Hepatocyte (in vitro differentiated cells): Measurements from ENCODE around the gene EMX1. TPM values are rescaled to one million over a fixed set of nuclear protein-coding genes. Genes with fewer than 3 reads are reported as not detected.

Experiments
- DNase-seq: peaks from one replicate; pipeline ENCODE4 v3.0.0-alpha.2; 2016; ENCODE audit warnings: low spot score
- H2AFZ ChIP-seq: fragments of 200-600 bp; sonication (generic); 2 replicates; pipeline ENCODE4 v1.6.0; 2016; ENCODE audit warnings: antibody characterized with exemption, mild to moderate bottlenecking
- H3K27ac ChIP-seq: fragments of 200-600 bp; sonication (generic); 2 replicates; pipeline ENCODE4 v1.5.1; 2016; ENCODE audit warnings: mild to moderate bottlenecking
- H3K27me3 ChIP-seq: fragments of 200-600 bp; sonication (generic); 2 replicates; pipeline ENCODE4 v1.6.1; 2016
- H3K36me3 ChIP-seq: fragments of 200-600 bp; sonication (generic); replicated peaks from 2 replicates; pipeline ENCODE4 v1.5.1; 2016; ENCODE audit warnings: low read depth; ENCODE audit not compliant: insufficient read depth
- H3K4me1 ChIP-seq: fragments of 200-600 bp; sonication (generic); 2 replicates; pipeline ENCODE4 v1.5.1; 2016; ENCODE audit warnings: mild to moderate bottlenecking, moderate library complexity; ENCODE audit not compliant: insufficient read depth
- H3K4me2 ChIP-seq: fragments of 200-600 bp; sonication (generic); 2 replicates; pipeline ENCODE4 v1.6.0; 2016
- H3K4me3 ChIP-seq: fragments of 200-600 bp; sonication (generic); 2 replicates; pipeline ENCODE4 v1.5.1; 2016; ENCODE audit warnings: mild to moderate bottlenecking
- H3K79me2 ChIP-seq: fragments of 200-600 bp; sonication (generic); 2 replicates; pipeline ENCODE4 v1.6.0; 2017; ENCODE audit warnings: mild to moderate bottlenecking
- H3K9me2 ChIP-seq: fragments of 200-600 bp; sonication (generic); replicated peaks from 2 replicates; pipeline ENCODE4 v1.6.0; 2017; ENCODE audit warnings: mild to moderate bottlenecking; ENCODE audit not compliant: insufficient read depth
- H3K9me3 ChIP-seq: fragments of 200-600 bp; sonication (generic); 2 replicates; pipeline ENCODE4 v1.5.1; 2016; ENCODE audit warnings: low read depth, mild to moderate bottlenecking
- H4K20me1 ChIP-seq: fragments of 200-600 bp; sonication (generic); 2 replicates; pipeline ENCODE4 v1.6.0; 2016; ENCODE audit warnings: mild to moderate bottlenecking; ENCODE audit not compliant: insufficient read depth, poor library complexity, severe bottlenecking
- EZH2 ChIP-seq: fragments of 200-600 bp; sonication (generic); IDR thresholded peaks from 2 replicates; pipeline ENCODE4 v1.6.1; 2016; ENCODE audit warnings: antibody characterized with exemption, mild to moderate bottlenecking, borderline replicate concordance
- EZH2phosphoT487 ChIP-seq: fragments of 200-600 bp; sonication (generic); IDR thresholded peaks from one replicate; pipeline ENCODE4 v1.6.1; 2018; ENCODE audit warnings: antibody characterized with exemption, mild to moderate bottlenecking, low read depth, moderate library complexity; ENCODE audit not compliant: unreplicated experiment, severe bottlenecking
- WGBS: methylation state at CpG from one replicate; pipeline ENCODE4 v1.1.6; 2016; ENCODE audit warnings: low lambda C conversion rate; ENCODE audit errors: missing lambda C conversion rate; 5-methylcytosine and 5-hydroxymethylcytosine counted together
- polyA plus RNA-seq: library from polyadenylated mRNA; unstranded; fragments of >200 nt; fragmentation: Nextera tagmentation; extraction: Ambion mirVana; gene quantifications from 2 replicates; pipeline ENCODE4 v1.2.1, GENCODE V29; 2016
- total RNA-seq: library from RNA; depleted of rRNA; stranded (reverse); fragments of >200 nt; gene quantifications from 2 replicates; pipeline ENCODE4 v1.2.3, GENCODE V29; 2014
- TF ChIP-seq, protein P1 (sequence below): fragments of 200-600 bp; sonication (generic); IDR thresholded peaks from 2 replicates; pipeline ENCODE4 v1.5.1; 2016; ENCODE audit warnings: antibody characterized with exemption, mild to moderate bottlenecking; ENCODE audit not compliant: poor library complexity

The EMX1 gene
- total and polyA plus RNA-seq, 2 experiments from 2014 or later = 0.34 to 1.2 TPM

DNA sequence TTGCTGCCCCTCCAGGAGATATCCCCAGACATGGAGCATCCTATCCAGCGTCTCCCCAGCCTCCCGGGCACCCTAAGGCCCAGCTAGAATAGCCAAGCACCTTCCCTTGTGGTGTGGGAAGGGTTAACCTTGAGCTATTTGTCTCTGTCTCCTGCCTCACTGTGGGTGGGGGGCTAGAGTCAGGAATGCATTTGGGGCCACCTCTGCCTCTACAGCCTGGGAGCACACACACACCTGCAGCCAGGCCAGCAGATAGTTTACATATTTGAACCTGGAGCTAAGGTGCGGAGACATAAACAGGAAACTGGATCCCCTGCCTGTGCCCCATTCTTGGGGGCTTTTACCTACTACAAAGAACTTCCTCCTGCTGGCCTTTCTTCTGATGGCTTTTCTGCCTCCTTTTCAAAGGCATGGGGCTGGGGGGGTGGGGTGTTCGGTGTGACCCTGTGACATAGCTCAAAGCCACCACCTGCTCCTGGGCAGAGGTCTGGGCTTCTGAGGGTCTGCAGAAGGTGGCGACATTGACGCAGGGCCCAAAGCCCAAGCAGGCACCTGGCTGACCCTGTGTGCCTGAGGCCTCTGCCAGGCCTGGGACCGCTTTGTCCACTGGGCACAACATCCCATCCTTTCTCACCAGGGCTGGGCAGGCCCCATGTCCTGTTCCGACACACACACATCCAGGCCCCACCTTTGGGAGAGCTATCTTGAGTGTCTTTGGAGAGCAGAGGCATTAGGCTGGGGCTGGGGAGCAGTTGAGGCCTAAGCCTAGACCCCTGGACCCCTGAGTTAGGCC lies 34.2 kb downstream of the EMX1 start:
- H3K79me2 ChIP-seq = no peaks in the 10 kb centered on the region
- 69% methylated on average over 7 of the region's 8 CpGs for WGBS
- H3K4me3 ChIP-seq = no peak overlapping the region
- no peaks in the 10 kb centered on the region for H3K36me3 ChIP-seq
- TF ChIP-seq, protein P1, sequence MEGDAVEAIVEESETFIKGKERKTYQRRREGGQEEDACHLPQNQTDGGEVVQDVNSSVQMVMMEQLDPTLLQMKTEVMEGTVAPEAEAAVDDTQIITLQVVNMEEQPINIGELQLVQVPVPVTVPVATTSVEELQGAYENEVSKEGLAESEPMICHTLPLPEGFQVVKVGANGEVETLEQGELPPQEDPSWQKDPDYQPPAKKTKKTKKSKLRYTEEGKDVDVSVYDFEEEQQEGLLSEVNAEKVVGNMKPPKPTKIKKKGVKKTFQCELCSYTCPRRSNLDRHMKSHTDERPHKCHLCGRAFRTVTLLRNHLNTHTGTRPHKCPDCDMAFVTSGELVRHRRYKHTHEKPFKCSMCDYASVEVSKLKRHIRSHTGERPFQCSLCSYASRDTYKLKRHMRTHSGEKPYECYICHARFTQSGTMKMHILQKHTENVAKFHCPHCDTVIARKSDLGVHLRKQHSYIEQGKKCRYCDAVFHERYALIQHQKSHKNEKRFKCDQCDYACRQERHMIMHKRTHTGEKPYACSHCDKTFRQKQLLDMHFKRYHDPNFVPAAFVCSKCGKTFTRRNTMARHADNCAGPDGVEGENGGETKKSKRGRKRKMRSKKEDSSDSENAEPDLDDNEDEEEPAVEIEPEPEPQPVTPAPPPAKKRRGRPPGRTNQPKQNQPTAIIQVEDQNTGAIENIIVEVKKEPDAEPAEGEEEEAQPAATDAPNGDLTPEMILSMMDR = no peak
- no peak for TF ChIP-seq EZH2phosphoT487
- no peak for TF ChIP-seq EZH2
- H3K9me2 ChIP-seq = no peaks in the 10 kb centered on the region
- H2AFZ ChIP-seq = no peak overlapping the region
- H3K4me1 ChIP-seq = no peaks in the 10 kb centered on the region
- H3K4me2 ChIP-seq = no peak overlapping the region
- no peaks in the 10 kb centered on the region for H4K20me1 ChIP-seq
- H3K9me3 ChIP-seq = no peaks in the 10 kb centered on the region
- H3K27me3 ChIP-seq = no peaks in the 10 kb centered on the region
- DNase-seq = no peak
- no peak overlapping the region for H3K27ac ChIP-seq

DNA sequence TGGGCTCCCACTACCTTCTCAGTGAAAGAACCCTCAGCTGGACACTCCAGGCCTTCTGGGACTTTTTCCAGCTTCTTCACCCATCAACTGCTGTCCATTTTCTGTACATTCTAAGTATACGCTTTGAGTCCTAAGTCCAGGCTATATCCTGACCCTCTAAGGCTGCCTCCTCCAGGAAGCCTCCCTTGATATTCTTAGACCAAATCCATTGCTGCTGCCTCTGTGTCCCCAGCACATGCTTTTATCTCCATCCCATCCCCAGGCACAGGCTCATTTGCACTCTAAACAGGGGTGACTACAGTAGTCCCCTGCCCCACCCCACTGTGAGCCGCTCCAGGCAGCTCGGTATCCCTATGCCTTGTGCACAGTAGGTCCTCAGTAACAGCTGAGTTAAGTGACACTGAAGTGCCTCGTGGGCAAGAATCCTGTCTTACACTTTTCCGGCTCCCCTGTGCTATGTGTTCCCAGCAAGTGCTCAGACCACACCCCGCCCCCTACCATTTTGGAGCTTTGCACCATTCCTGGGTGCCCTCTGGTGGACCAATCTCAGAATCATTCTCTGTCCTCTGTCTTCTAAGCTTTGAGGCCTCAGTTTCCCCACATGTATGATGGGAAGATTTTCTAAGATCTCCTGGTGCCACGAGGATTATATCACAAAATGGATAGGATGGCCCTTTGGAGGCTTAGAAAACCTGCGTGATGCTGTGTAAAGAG lies 34.9 kb downstream of the EMX1 start:
- no peak for DNase-seq
- TF ChIP-seq EZH2phosphoT487 (no peak), EZH2 (no peak)
- TF ChIP-seq, protein P1 = no peak
- H3K4me3 ChIP-seq = no peak overlapping the region
- H3K4me2 ChIP-seq = no peak overlapping the region
- H3K9me3 ChIP-seq = no peaks in the 10 kb centered on the region
- 84% methylated on average over 8 of the region's 8 CpGs for WGBS
- H3K36me3 ChIP-seq = no peaks in the 10 kb centered on the region
- H3K27ac ChIP-seq = no peak overlapping the region
- no peaks in the 10 kb centered on the region for H3K9me2 ChIP-seq
- H3K79me2 ChIP-seq = no peaks in the 10 kb centered on the region
- no peaks in the 10 kb centered on the region for H3K27me3 ChIP-seq
- no peak overlapping the region for H2AFZ ChIP-seq
- no peaks in the 10 kb centered on the region for H4K20me1 ChIP-seq
- no peaks in the 10 kb centered on the region for H3K4me1 ChIP-seq

DNA sequence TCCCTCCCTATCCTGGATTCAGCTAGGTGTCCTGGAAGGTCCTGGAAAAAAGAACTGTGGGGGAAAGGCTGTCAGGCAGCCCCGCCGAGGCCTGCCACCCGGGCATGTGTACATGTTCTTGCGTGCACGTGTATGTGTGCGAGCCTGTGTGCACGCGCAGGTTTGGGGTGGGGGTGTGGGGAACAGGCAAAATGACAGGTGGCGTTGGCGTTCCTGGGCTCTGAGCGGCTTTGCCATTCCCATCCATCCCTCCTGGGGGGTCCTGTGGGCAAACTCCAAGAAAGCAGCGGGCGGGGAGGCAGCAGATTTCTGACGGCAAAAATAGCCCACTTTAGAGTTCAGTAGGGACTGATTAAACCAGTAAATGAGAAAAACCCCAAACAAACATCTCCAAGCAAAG lies 35.6 kb downstream of the EMX1 start:
- no peaks in the 10 kb centered on the region for H3K9me3 ChIP-seq

More for the DNA sequence above, 35.6 kb downstream of the EMX1 start:
- Histone ChIP-seq H2AFZ (no peak overlapping the region), H3K4me2 (no peak overlapping the region), H3K27ac (no peak overlapping the region), H3K79me2 (no peaks in the 10 kb centered on the region), H3K9me2 (no peaks in the 10 kb centered on the region), H3K4me1 (no peaks in the 10 kb centered on the region), H4K20me1 (no peaks in the 10 kb centered on the region), H3K36me3 (no peaks in the 10 kb centered on the region), H3K4me3 (no peak overlapping the region), H3K27me3 (no peaks in the 10 kb centered on the region)
- no peak for DNase-seq
- 92% methylated on average over 14 of the region's 14 CpGs for WGBS
- TF ChIP-seq, protein P1 = no peak
- no peak for TF ChIP-seq EZH2
- no peak for TF ChIP-seq EZH2phosphoT487
